Liver (tissue), 3 donors: Measurements from ENCODE around the gene RPL29.

Experiments used
- CTCF ChIP-seq: fragments of 150-350 bp; IDR thresholded peaks from 2 replicates; pipeline ENCODE4 v1.5.1; 2017; ENCODE audit warnings: improper control_type of control experiment, low read depth, low read length; ENCODE audit not compliant: missing input control
- FOXA1 ChIP-seq: IDR thresholded peaks from 2 replicates; pipeline ENCODE4 v1.6.1; 2016; ENCODE audit warnings: antibody characterized with exemption
- FOXA2 ChIP-seq: IDR thresholded peaks from 2 replicates; pipeline ENCODE4 v1.6.1; 2016; ENCODE audit warnings: antibody characterized with exemption
- GABPA ChIP-seq, 2 donors: IDR thresholded peaks in 1 of 2; conservative IDR thresholded peaks in 1 of 2; 2 replicates each; pipeline ENCODE4 v1.6.1; 2016; ENCODE audit warnings: antibody characterized with exemption in 2 of 2, mild to moderate bottlenecking in 1 of 2, moderate library complexity in 1 of 2
- JUND ChIP-seq, 2 donors: IDR thresholded peaks; 2 replicates each; pipeline ENCODE4 v1.6.1; 2016; ENCODE audit warnings: antibody characterized with exemption in 2 of 2
- MAX ChIP-seq: IDR thresholded peaks from 2 replicates; pipeline ENCODE4 v1.6.1; 2016; ENCODE audit warnings: antibody characterized with exemption
- NR2F2 ChIP-seq: IDR thresholded peaks from 2 replicates; pipeline ENCODE4 v1.6.1; 2016; ENCODE audit warnings: antibody characterized with exemption
- RAD21 ChIP-seq, 2 donors: IDR thresholded peaks; 2 replicates each; pipeline ENCODE4 v1.6.1; 2016; ENCODE audit warnings: antibody characterized with exemption in 2 of 2, mild to moderate bottlenecking in 2 of 2
- SP1 ChIP-seq: IDR thresholded peaks from 2 replicates; pipeline ENCODE4 v1.6.1; 2018; ENCODE audit warnings: antibody characterized with exemption, mild to moderate bottlenecking
- TAF1 ChIP-seq: conservative IDR thresholded peaks from 2 replicates; pipeline ENCODE4 v1.6.1; 2016; ENCODE audit warnings: antibody characterized with exemption, mild to moderate bottlenecking
- YY1 ChIP-seq: IDR thresholded peaks from 2 replicates; pipeline ENCODE4 v1.6.1; 2016; ENCODE audit warnings: antibody characterized with exemption, mild to moderate bottlenecking
- ZBTB33 ChIP-seq: IDR thresholded peaks from 2 replicates; pipeline ENCODE4 v1.6.1; 2016; ENCODE audit warnings: antibody characterized with exemption
- TF ChIP-seq, protein P1 (sequence below): IDR thresholded peaks from 2 replicates; pipeline ENCODE4 v1.6.1; 2016; ENCODE audit warnings: antibody characterized with exemption, mild to moderate bottlenecking
- TF ChIP-seq, protein P2 (sequence below): IDR thresholded peaks from 2 replicates; pipeline ENCODE4 v1.6.1; 2016; ENCODE audit warnings: antibody characterized with exemption
- donor health status: healthy.
- donor health status: healthy.

DNA sequence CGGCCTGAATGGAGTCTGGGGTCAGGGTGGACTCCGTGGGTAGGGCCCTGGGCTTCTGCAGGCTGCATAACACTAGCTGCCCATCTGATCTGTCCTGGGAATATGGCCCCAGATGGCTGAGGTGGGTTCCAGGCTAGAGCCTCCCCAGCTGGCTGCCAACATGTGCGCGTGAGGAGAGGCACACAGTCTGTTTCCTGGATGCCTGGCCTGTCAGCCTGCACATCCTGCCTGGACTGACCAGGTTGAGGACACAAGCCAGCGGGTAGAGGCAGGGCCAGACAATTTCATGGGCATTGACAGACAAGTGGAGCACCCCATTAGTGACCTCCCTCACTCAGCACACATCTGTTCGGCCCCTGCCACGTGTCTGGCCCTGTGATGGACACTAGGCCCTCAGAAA lies 29.8 kb upstream of the RPL29 start:
- no peak for TF ChIP-seq CTCF
- TF ChIP-seq MAX: no peak
- no peak for TF ChIP-seq TAF1
- TF ChIP-seq, protein P1, sequence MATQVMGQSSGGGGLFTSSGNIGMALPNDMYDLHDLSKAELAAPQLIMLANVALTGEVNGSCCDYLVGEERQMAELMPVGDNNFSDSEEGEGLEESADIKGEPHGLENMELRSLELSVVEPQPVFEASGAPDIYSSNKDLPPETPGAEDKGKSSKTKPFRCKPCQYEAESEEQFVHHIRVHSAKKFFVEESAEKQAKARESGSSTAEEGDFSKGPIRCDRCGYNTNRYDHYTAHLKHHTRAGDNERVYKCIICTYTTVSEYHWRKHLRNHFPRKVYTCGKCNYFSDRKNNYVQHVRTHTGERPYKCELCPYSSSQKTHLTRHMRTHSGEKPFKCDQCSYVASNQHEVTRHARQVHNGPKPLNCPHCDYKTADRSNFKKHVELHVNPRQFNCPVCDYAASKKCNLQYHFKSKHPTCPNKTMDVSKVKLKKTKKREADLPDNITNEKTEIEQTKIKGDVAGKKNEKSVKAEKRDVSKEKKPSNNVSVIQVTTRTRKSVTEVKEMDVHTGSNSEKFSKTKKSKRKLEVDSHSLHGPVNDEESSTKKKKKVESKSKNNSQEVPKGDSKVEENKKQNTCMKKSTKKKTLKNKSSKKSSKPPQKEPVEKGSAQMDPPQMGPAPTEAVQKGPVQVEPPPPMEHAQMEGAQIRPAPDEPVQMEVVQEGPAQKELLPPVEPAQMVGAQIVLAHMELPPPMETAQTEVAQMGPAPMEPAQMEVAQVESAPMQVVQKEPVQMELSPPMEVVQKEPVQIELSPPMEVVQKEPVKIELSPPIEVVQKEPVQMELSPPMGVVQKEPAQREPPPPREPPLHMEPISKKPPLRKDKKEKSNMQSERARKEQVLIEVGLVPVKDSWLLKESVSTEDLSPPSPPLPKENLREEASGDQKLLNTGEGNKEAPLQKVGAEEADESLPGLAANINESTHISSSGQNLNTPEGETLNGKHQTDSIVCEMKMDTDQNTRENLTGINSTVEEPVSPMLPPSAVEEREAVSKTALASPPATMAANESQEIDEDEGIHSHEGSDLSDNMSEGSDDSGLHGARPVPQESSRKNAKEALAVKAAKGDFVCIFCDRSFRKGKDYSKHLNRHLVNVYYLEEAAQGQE: no peak
- TF ChIP-seq YY1: no peak
- TF ChIP-seq SP1: no peak
- TF ChIP-seq GABPA (IDR thresholded peaks at IDR 0.05 in 1 of 2, conservative IDR thresholded peaks at IDR 0.05 in 1 of 2): no peak
- TF ChIP-seq, protein P2, sequence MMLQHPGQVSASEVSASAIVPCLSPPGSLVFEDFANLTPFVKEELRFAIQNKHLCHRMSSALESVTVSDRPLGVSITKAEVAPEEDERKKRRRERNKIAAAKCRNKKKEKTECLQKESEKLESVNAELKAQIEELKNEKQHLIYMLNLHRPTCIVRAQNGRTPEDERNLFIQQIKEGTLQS: no peak
- no peak for TF ChIP-seq NR2F2
- TF ChIP-seq JUND (IDR thresholded peaks at IDR 0.05): no peak
- TF ChIP-seq RAD21 (IDR thresholded peaks at IDR 0.05): no peak
- no peak for TF ChIP-seq FOXA2
- TF ChIP-seq ZBTB33: no peak
- no peak for TF ChIP-seq FOXA1
